HepG2 (cell line): Measurements from ENCODE around the gene PGPEP1. TPM values are rescaled to one million over a fixed set of nuclear protein-coding genes. Genes with fewer than 3 reads are reported as not detected.

Experiments used
- BRCA1 ChIP-seq: sonication (generic); formaldehyde crosslinking; IDR thresholded peaks from 2 replicates; pipeline ENCODE4 v1.4.0; 2020; ENCODE audit warnings: missing genetic modification reagents
- FOSL2 ChIP-seq: sonication (generic); formaldehyde crosslinking; IDR thresholded peaks from 2 replicates; pipeline ENCODE4 v1.4.0; 2020; ENCODE audit warnings: missing genetic modification reagents
- KAT7 ChIP-seq: IDR thresholded peaks from 2 replicates; pipeline ENCODE4 v1.6.1; 2018; ENCODE audit warnings: borderline replicate concordance, missing compliant biosample characterization
- SP5 ChIP-seq: IDR thresholded peaks from 2 replicates; pipeline ENCODE4 v1.6.1; 2016; ENCODE audit warnings: low read depth, borderline replicate concordance
- ZFP90 ChIP-seq: sonication (generic); formaldehyde crosslinking; IDR thresholded peaks from 2 replicates; pipeline ENCODE4 v1.8.0; 2022; ENCODE audit warnings: missing genetic modification reagents, mild to moderate bottlenecking, inconsistent platforms, borderline replicate concordance
- ZNF33B ChIP-seq: sonication (generic); formaldehyde crosslinking; IDR thresholded peaks from 2 replicates; pipeline ENCODE4 v1.5.1; 2020; ENCODE audit warnings: mild to moderate bottlenecking, missing genetic modification reagents
- ZNF660 ChIP-seq: sonication (generic); formaldehyde crosslinking; IDR thresholded peaks from 2 replicates; pipeline ENCODE4 v1.5.1; 2020; ENCODE audit warnings: mild to moderate bottlenecking, low read depth, missing genetic modification reagents, borderline replicate concordance
- polyA plus RNA-seq, 8 experiments: library from polyadenylated mRNA; depleted of rRNA in 3 of 8; stranded (reverse) in 7 of 8; unstranded in 1 of 8; fragments of >200 nt; fragmentation: Illumina TruSeq in 4 of 8; extraction: Trizol in 4 of 8; gene quantifications; 2 replicates each; pipeline versions ENCODE4 v1.2.1 to v1.2.3, GENCODE V29; 2011 to 2016; ENCODE audit warnings: low read depth in 4 of 8, missing spikeins in 1 of 8, mixed read lengths in 1 of 8; ENCODE audit not compliant: insufficient read depth in 1 of 8
- total RNA-seq, 5 experiments: library from RNA; depleted of rRNA; stranded (reverse); fragments of >200 nt; fragmentation: Illumina TruSeq; extraction: Trizol; gene quantifications; 2 replicates each; pipeline ENCODE4 v1.2.3, GENCODE V29; 2016; ENCODE audit warnings: low read depth in 1 of 5
- TF ChIP-seq, protein P1 (sequence below): sonication (generic); formaldehyde crosslinking; IDR thresholded peaks from 2 replicates; pipeline ENCODE4 v1.8.0; 2022; ENCODE audit warnings: missing genetic modification reagents, mild to moderate bottlenecking, inconsistent platforms, borderline replicate concordance
- TF ChIP-seq, protein P2 (sequence below): sonication (generic); formaldehyde crosslinking; IDR thresholded peaks from 2 replicates; pipeline ENCODE4 v1.4.0; 2020; ENCODE audit warnings: missing genetic modification reagents, mild to moderate bottlenecking, borderline replicate concordance
- TF ChIP-seq, protein P3 (sequence below): IDR thresholded peaks from 2 replicates; pipeline ENCODE4 v1.6.1; 2016
- TF ChIP-seq, protein P4 (sequence below): sonication (generic); formaldehyde crosslinking; IDR thresholded peaks from 2 replicates; pipeline ENCODE4 v1.8.0; 2022; ENCODE audit warnings: missing genetic modification reagents, mild to moderate bottlenecking, borderline replicate concordance
- TF ChIP-seq, protein P5 (sequence below): sonication (generic); formaldehyde crosslinking; IDR thresholded peaks from 2 replicates; pipeline ENCODE4 v1.5.1; 2020; ENCODE audit warnings: mild to moderate bottlenecking, missing genetic modification reagents
- TF ChIP-seq, protein P6 (sequence below): sonication (generic); formaldehyde crosslinking; IDR thresholded peaks from 2 replicates; pipeline ENCODE4 v1.5.0; 2020; ENCODE audit warnings: mild to moderate bottlenecking, missing genetic modification reagents, moderate library complexity

Gene PGPEP1
- total and polyA plus RNA-seq, 2 of the 13 experiments (the other 11 are each of a cell fraction or from before 2014, with no cell fraction given), result 53.1 to 56.6 TPM

DNA sequence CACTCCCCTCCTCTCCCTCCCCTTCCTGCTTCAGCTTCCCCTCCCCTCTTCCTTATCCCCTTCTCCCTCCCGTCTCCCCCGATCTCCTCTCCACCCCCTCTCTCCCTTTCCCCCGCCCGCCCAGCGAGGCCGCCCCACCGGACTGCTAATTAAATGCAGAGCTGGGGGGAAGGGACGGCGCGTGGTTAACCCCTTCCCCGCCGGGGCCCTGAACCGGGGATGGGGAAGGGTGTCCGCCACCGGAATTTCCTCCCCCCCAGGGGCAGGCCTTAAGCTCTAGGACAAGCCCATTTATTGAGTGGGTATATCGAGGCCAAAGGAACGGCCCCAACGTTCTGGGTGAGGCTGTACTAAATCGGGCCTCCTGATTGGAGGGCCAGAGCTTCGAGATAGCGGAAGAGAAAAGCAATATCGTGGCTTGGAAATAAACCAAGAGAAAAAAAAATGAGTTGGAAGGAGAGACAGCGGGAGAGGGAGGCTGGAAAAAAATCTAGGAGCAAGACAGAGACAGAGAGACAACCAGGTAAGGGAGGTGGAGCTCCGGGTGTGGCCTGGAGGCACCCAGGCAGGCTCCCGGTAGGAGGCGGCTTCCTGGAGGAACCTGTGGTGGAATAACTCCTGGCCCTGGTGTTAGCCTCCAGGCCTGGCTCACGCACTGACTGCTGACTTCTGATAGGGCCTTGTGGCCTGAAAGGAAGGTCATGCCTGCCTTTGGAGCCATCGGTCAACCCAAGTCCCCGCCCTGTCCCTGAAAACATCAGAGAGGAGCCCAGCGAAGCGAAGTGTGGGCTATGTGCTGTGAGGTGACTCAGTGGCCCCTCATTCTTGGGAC lies 47.4 kb upstream of the PGPEP1 start (continued):
- TF ChIP-seq, protein P1, sequence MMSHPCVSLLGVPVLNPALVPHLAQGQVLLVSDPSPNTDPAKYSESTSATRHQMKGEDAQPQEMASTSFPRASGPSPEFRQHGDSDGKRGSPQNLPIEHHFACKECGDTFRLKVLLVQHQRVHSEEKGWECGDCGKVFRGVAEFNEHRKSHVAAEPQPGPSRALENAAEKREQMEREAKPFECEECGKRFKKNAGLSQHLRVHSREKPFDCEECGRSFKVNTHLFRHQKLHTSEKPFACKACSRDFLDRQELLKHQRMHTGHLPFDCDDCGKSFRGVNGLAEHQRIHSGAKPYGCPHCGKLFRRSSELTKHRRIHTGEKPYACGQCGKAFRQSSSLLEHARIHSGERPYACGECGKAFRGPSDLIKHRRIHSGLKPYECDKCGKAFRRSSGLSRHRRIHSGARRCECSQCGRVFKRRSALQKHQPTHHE (CRISPR knock-in tag), result no peak
- TF ChIP-seq, protein P2, sequence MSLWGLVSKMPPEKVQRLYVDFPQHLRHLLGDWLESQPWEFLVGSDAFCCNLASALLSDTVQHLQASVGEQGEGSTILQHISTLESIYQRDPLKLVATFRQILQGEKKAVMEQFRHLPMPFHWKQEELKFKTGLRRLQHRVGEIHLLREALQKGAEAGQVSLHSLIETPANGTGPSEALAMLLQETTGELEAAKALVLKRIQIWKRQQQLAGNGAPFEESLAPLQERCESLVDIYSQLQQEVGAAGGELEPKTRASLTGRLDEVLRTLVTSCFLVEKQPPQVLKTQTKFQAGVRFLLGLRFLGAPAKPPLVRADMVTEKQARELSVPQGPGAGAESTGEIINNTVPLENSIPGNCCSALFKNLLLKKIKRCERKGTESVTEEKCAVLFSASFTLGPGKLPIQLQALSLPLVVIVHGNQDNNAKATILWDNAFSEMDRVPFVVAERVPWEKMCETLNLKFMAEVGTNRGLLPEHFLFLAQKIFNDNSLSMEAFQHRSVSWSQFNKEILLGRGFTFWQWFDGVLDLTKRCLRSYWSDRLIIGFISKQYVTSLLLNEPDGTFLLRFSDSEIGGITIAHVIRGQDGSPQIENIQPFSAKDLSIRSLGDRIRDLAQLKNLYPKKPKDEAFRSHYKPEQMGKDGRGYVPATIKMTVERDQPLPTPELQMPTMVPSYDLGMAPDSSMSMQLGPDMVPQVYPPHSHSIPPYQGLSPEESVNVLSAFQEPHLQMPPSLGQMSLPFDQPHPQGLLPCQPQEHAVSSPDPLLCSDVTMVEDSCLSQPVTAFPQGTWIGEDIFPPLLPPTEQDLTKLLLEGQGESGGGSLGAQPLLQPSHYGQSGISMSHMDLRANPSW (CRISPR knock-in tag), result no peak
- TF ChIP-seq, protein P3, sequence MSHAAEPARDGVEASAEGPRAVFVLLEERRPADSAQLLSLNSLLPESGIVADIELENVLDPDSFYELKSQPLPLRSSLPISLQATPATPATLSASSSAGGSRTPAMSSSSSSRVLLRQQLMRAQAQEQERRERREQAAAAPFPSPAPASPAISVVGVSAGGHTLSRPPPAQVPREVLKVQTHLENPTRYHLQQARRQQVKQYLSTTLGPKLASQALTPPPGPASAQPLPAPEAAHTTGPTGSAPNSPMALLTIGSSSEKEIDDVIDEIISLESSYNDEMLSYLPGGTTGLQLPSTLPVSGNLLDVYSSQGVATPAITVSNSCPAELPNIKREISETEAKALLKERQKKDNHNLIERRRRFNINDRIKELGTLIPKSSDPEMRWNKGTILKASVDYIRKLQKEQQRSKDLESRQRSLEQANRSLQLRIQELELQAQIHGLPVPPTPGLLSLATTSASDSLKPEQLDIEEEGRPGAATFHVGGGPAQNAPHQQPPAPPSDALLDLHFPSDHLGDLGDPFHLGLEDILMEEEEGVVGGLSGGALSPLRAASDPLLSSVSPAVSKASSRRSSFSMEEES, result 0 out of 2 replicates have a peak, but pooled peaks have one; percentile 23
- TF ChIP-seq ZNF33B (CRISPR knock-in tag), result no peak
- TF ChIP-seq KAT7 (CRISPR knock-in tag), result no peak; the same call in 1 of the 2 replicates
- 0 out of 2 replicates have a peak, but pooled peaks have one; percentile 15 for TF ChIP-seq FOSL2 (CRISPR knock-in tag)
- TF ChIP-seq BRCA1, result no peak
- TF ChIP-seq, protein P4, sequence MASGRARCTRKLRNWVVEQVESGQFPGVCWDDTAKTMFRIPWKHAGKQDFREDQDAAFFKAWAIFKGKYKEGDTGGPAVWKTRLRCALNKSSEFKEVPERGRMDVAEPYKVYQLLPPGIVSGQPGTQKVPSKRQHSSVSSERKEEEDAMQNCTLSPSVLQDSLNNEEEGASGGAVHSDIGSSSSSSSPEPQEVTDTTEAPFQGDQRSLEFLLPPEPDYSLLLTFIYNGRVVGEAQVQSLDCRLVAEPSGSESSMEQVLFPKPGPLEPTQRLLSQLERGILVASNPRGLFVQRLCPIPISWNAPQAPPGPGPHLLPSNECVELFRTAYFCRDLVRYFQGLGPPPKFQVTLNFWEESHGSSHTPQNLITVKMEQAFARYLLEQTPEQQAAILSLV (CRISPR knock-in tag), result no peak
- TF ChIP-seq, protein P5, sequence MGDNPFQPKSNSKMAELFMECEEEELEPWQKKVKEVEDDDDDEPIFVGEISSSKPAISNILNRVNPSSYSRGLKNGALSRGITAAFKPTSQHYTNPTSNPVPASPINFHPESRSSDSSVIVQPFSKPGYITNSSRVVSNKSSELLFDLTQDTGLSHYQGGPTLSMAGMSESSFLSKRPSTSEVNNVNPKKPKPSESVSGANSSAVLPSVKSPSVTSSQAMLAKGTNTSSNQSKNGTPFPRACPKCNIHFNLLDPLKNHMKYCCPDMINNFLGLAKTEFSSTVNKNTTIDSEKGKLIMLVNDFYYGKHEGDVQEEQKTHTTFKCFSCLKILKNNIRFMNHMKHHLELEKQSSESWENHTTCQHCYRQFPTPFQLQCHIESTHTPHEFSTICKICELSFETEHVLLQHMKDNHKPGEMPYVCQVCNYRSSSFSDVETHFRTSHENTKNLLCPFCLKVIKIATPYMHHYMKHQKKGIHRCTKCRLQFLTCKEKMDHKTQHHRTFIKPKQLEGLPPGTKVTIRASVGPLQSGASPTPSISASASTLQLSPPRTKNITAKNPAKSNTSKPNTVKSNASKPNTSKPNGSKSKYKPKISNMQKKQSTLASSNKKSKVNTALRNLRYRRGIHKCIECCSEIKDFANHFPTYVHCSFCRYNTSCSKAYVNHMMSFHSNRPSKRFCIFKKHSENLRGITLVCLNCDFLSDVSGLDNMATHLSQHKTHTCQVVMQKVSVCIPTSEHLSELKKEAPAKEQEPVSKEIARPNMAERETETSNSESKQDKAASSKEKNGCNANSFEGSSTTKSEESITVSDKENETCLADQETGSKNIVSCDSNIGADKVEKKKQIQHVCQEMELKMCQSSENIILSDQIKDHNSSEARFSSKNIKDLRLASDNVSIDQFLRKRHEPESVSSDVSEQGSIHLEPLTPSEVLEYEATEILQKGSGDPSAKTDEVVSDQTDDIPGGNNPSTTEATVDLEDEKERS (CRISPR knock-in tag), result 0 out of 2 replicates have a peak, but pooled peaks have one; percentile 72
- TF ChIP-seq, protein P6, sequence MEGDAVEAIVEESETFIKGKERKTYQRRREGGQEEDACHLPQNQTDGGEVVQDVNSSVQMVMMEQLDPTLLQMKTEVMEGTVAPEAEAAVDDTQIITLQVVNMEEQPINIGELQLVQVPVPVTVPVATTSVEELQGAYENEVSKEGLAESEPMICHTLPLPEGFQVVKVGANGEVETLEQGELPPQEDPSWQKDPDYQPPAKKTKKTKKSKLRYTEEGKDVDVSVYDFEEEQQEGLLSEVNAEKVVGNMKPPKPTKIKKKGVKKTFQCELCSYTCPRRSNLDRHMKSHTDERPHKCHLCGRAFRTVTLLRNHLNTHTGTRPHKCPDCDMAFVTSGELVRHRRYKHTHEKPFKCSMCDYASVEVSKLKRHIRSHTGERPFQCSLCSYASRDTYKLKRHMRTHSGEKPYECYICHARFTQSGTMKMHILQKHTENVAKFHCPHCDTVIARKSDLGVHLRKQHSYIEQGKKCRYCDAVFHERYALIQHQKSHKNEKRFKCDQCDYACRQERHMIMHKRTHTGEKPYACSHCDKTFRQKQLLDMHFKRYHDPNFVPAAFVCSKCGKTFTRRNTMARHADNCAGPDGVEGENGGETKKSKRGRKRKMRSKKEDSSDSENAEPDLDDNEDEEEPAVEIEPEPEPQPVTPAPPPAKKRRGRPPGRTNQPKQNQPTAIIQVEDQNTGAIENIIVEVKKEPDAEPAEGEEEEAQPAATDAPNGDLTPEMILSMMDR (CRISPR knock-in tag), result peak; percentile 4; the same call in 1 of the 2 replicates
- TF ChIP-seq SP5 (CRISPR knock-in tag), result 0 out of 2 replicates have a peak, but pooled peaks have one; percentile 27
- no peak for TF ChIP-seq ZNF660 (CRISPR knock-in tag)
- TF ChIP-seq ZFP90, result 0 out of 2 replicates have a peak, but pooled peaks have one; percentile 18
